ENCODE measurements around the gene IPMK.

GRCh38 chr10:58254644-58255043, 13.1 kb downstream of the IPMK start:
- no peak for TF ChIP-seq CTCF (IDR thresholded peaks at IDR 0.05; ENCODE audit: low read depth, low read length)
- TF ChIP-seq POLR2A (IDR thresholded peaks at IDR 0.05; ENCODE audit: extremely low read depth, insufficient read length): no peak
- no peak for TF ChIP-seq MAX (IDR thresholded peaks at IDR 0.05; ENCODE audit: low read depth, low read length)
- TF ChIP-seq MYC (IDR thresholded peaks at IDR 0.05; ENCODE audit: low read depth, low read length): no peak

Measured in NB4 (cell line).